NT2/D1 (cell line): ENCODE measurements around the gene METTL25.

Experiments used
- SUZ12 ChIP-seq: IDR thresholded peaks from 2 replicates; pipeline ENCODE4 v1.6.1; 2011; ENCODE audit not compliant: insufficient read length, insufficient read depth; ENCODE audit errors: extremely low read depth
- YY1 ChIP-seq: IDR thresholded peaks from 2 replicates; pipeline ENCODE4 v1.6.1; 2011; ENCODE audit not compliant: insufficient read length, insufficient read depth
- ZNF274 ChIP-seq: IDR thresholded peaks from 2 replicates; pipeline ENCODE4 v1.6.1; 2011; ENCODE audit warnings: mild to moderate bottlenecking, low read depth, low read length

DNA sequence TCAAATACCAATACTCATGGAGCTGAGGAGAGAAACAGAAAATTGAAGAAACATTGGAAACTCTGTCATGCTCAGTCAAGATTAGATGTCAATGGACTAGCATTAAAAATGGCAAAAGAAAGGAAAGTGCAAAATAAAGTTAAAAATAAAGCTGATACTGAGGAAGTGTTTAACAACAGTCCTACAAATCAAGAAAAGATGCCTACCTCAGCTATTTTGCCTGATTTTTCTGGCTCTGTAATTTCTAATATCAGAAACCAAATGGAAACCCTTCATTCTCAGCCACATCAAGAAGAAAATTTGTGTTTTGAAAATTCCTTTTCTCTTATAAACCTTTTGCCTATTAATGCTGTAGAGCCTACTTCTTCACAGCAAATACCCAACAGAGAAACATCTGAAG, 40.5 kb downstream of the METTL25 start:
- TF ChIP-seq ZNF274, result no peak
- TF ChIP-seq YY1, result no peak
- TF ChIP-seq SUZ12, result no peak
